HG03457 (cell line): ENCODE data around the gene IFNA7.
"Not testable (repeated sequence)": the region's sequence is repeated elsewhere in the genome, so short reads cannot be mapped to it uniquely, and the experiment has no call there.

Source experiments
- ATAC-seq: cut with Tn5 transposase; IDR thresholded peaks from one replicate; pipeline ENCODE4 v1.9.1; 2021; ENCODE audit warnings: moderate number of reproducible peaks; ENCODE audit not compliant: unreplicated experiment

Gene IFNA7

DNA sequence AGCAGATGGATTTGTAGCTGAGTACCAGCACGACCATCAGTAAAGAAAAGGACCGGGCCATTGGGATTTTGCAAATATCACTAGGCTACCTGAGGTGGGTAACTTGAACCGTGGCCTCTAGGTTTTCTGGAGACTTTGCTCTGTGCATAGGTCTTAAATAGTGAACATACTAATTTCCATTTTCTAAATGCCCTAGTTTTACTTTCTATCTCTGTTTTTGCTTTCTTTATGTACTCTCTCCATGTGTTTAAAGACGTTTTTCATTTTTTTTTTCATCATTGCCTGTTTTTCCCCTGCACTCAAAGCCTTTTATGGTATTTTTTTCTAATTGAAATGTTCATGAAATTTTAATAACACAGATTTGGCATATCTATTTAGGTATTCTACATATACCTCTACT, at the start of gene IFNA7:
IFNA7 (minus strand) TSS at position 101 of the 400 bp plus-strand sequence; CDS start at position 61, 40 bp downstream.
- ATAC-seq: not testable (repeated sequence)

DNA sequence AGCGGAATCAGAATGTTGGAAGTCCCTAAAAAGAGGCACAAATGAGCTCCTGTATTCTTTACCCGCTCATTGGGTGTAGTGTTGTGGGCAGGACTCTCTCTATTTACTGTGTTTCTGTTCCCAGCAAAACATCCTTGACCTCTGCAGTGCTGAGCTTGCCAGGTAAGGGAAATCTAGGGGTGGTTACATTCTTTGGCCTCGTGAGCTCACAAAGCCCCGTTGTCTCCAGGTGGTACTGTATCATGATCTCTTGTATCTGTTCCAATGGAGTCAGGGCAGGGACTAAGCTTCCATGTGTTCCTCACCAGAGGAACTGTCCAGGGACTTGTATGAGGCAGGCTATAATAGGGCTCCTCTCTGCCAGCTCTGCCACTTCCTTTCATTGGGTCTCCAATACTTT, 49.6 kb upstream of the IFNA7 start:
- ATAC-seq: no peak

DNA sequence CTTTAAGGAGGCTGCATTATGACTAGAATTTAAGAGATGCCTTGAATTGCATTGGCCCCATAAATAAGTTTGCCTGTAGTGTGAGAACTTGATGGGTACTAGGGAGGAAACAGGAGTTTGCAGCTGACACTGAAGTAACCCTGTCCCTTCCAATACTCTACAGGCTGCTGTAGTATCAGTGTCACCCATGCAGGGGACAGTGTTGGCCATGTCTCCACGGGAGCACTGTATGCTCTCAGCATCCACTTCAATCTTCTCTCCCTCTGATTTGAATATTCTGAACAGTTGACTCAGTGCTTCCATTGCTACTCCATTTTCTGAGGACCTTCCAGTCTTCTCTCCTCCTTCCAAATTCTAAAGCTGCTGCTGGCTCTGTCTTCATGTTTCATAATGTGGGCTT, 49.2 kb upstream of the IFNA7 start:
- no peak for ATAC-seq

DNA sequence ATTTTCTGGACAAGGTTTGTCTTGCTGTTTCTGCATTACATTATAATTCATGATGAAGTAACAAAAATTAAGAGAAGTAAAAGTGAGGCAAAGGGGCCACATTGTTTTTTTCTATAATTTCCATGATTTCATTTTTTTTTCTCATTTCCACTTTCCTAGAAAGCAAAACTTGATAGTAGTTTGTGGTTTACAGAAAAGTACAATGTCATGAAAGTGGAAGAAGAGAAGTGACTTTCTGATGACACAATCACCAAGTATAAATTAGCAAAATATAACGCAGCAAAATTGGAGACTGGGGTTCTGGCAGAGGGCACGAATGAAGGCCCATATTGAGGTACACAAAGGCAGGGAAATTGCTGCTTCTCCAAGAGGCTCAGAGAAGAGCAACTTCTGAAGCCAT, 42.8 kb upstream of the IFNA7 start:
- no peak for ATAC-seq

DNA sequence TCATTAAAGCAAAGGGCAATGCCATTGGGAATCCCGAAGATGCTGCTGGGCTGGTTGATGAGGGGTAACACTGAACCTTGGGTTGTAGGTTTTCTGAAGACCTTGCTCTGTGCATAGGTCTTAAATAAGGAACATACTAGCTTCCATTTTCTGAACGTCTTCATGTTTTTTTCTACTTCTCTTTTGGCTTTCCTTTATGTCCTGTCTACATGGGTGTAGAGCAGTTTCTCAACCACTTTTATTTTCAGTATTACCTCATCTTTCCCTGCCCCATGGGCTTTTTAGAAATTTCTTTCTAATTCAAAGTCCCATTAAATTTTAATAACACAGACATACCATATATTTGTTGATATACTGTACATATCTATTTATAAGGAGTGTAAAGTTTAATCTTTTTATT, 37.9 kb upstream of the IFNA7 start, which contains the start of gene IFNA14:
IFNA14 (minus strand) TSS at position 95 of the 400 bp plus-strand sequence; CDS start at position 25, 70 bp downstream.
- ATAC-seq: no peak

DNA sequence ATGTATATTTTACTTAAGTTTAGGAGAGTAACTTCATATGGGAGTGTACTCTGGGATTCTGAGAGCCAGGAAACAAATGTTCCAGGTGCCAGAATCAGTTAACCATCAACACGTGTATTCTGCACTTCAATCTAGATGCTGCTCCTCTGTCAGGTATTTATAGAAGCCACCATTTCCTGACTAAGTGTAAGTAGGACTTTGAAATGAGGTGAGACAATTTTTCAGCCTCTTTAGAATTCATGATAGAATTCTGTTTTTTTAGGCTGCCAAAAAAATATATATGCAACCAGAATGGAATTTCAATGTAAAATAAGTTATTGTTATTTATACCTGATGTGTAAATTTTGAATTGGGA, 34.3 kb upstream of the IFNA7 start:
- ATAC-seq: peak; percentile 35

DNA sequence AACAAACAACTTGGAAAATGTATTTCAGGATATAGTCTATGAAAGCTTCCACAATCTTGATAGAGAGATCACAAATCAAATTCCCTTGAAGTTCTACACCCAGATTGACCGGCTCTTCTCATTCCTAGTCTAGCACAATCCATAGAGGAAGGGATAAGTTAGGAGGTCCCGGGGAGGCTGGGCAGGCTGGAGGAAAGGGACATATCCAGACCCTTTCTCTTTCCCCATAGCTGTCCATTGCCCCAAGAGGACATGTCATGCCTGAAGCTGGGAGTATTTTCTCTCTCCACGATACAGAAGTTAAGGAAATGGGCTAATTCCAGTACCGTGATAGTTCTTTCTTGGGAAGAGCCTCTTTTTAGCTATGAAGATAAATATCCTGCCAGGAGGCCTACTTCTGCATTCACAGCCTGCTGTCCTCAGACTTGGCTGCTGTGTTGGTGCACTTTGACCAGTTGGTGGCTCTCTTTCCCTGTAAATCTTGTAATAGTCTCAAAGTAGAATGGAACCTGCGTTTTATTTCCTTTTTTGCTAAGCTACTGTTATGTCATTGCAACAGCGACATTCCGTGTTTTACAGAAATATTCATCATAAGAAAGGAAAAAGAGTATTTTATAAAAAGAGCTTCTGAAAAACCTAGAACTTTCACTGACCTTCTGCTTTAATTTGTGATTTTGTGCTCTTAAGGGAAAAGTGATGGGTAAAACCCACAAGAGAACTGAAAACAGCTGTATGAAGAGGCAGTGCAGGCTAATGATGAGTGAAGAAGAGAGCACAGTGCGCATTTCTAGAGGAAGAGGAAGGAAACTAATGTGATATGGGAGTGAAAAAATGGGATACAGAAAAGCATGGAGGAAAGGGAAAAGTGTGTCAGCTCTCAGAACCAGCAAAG, 33.7 kb upstream of the IFNA7 start:
- peak; percentile 52 for ATAC-seq

DNA sequence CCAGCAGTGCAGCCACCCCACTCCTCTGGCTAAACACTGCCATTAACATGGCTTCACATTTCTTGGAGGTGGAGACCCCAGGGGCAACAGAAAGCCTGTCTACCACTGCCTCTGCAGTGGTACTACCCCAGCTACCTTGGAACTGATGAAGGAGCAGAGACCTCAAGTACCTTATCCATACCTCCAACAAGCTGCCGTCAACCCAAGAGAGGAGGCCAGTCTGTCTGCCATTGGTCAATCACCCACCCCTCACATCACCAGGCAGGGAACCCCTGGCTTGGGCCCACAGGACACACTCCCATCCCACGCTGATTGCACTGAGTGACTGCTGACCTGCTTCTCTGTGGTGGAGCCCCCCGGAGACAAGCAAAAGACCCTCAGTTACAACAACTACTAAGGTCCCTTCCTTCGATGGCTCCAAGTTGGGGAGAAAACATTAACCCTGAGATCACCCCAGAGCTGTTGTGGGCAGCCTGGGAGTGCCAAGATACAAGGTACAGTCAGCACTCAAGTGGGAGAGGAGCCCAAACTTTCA, 32.2 kb upstream of the IFNA7 start:
- no peak for ATAC-seq

DNA sequence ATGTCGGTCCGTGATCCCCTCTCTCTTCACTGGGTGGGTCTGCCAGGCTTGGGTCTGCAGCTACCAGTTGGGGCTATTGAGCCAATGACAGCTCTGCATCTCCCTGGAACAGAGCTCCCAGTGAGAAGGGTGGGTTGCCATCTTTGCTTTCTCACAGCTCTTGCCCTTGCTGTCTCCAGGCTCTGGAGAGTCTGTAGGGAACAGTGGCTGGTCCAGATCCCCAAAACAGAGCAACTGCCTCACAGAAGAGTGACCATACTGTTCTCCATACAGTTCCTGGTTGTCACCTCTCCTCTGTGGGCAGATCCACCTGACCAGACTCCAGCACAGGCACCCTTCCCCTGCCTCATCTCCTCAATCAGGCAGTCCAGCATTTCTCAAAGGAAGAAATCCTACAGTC, 31.3 kb upstream of the IFNA7 start:
- no peak for ATAC-seq

DNA sequence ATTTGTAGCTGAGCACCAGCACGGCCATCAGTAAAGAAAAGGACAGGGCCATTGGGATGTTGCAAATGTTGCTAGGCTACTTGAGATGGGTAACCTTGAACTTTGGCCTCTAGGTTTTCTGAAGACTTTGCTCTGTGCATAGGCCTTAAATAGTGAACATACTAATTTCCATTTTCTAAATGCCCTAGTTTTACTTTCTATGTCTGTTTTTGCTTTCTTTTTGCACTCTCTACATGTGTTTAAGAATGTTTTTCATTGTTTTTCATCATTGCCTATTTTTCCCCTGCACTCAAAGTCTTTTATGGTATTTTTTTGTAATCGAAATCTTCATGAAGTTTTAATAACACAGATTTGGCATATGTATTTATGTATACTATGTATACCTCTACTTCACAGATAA, 26.1 kb upstream of the IFNA7 start, which contains the start of gene IFNA17:
IFNA17 (minus strand) TSS at position 101 of the 400 bp plus-strand sequence; CDS start at position 52, 49 bp downstream.
- ATAC-seq: no peak

DNA sequence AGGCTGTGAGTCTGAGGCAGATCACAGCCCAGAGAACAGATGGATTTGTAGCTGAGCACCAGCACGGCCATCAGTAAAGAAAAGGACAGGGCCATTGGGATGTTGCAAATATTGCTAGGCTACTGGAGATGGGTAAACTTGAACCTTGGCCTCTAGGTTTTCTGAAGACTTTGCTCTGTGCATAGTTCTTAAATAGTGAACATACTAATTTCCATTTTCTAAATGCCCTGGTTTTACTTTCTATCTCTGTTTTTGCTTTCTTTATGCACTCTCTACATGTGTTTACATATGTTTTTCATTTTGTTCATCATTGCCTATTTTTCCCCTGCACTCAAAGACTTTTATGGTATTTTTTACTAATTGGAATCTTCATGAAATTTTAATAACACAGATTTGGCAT, 15.2 kb upstream of the IFNA7 start, which contains the start of gene IFNA16:
IFNA16 (minus strand) TSS at position 101 of the 400 bp plus-strand sequence; CDS start at position 95, 6 bp downstream.
- not testable (repeated sequence) for ATAC-seq

DNA sequence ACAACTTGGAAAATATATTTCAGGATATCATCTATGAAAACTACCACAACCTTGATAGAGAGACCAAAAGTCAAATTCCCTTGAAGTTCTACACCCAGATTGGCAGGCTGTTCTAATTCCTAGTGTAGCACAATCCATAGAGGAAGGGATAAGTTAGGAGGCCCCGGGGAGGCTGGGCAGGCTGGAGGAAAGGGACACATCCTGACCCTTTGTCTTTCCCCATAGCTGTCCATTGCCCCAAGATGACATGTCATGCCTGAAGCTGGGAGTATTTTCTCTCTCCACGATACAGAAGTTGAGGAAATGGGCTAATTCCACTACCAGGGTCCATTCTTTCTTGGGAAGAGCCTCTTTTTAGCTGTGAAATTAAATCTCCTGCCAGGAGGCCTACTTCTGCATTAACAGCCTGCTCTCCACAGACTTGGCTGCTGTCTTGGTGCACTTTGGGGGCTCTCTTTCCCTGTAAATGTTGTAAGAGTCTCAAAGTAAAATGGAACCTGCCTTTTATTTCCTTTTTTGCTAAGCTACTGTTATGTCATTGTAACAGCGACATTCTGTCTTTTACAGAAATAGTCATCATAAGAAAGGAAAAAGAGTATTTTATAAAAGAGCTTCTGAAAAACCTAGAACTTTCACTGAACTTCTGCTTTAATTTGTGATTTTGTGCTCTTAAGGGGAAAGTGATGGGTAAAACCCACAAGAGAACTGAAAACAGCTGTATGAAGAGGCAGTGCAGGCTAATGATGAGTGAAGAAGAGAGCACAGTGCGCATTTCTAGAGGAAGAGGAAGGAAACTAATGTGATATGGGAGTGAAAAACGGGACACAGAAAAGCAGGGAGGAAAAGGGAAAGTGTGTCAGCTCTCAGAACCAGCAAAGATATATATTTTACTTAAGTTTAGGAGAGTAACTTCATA, 11.7 kb upstream of the IFNA7 start:
- not testable (repeated sequence) for ATAC-seq

DNA sequence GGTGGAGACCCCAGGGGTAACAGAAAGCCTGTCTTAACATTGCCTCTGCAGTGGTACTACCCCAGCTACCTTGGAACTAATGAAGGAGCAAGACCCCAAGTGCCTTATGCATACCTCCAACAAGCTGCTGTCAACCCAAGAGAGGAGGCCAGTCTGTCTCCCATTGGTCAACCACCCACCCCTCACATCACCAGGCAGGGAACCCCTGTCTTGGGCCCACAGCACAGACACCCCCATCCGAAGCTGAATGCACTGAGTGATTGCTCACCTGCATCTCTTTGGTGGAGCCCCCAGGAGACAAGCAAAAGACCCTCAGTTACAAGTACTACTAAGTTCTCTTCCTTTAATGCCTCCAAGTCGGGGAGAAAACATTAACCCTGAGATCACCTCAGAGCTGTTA, 10.2 kb upstream of the IFNA7 start:
- not testable (repeated sequence) for ATAC-seq

DNA sequence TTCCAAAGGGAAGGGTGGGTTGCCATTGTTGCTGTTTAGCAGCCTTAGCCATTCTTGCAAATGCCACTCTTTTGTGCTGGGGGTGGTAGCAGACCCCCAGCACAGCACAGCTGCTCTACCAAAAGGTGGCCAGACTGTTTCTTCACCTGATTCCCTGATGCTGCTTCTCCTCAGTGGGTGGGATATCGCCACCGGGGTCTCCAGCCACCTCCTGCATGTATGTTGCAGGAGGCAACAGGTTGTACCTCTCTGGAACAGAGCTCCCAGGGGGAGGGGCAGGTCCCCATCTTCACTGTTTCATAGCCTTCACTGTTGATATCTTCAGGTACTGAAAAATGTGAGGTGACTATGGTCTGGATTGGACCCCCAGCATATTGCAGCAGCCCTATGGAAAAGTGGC, 8.8 kb upstream of the IFNA7 start:
- ATAC-seq: not testable (repeated sequence)

DNA sequence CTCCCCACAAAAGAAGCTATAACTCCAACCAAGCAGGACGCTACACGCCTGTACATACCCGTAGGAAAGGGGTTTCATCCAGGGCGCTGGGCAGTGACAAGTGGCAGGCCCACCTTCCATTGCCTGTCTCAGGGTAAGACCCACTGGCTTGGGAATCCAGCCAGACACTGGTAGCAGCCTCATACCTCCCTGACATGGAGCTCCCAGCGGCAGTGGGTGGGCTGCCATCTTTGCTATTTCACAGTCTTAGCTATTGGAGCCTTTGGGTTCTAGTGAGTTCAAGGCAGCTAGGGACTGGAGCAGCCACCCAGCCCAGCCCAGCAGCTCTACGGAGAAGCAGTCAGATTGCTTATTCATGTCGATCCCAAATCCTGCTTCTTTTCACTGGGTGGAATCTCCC, 8.3 kb upstream of the IFNA7 start:
- ATAC-seq: no peak

DNA sequence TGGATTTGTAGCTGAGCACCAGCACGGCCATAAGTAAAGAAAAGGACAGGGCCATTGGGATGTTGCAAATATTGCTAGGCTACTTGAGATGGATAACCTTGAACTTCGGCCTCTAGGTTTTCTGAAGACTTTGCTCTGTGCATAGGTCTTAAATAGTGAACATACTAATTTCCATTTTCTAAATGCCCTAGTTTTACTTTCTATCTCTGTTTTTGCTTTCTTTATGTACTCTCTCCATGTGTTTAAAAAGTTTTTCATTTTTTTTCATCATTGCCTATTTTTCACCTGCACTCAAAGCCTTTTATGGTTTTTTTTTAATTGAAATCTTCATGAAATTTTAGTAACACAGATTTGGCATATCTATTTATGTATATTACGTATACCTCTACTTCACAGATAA, 5.0 kb upstream of the IFNA7 start, which contains the start of gene IFNA10:
IFNA10 (minus strand) TSS at position 101 of the 400 bp plus-strand sequence; CDS start at position 55, 46 bp downstream.
- ATAC-seq: not testable (repeated sequence)

DNA sequence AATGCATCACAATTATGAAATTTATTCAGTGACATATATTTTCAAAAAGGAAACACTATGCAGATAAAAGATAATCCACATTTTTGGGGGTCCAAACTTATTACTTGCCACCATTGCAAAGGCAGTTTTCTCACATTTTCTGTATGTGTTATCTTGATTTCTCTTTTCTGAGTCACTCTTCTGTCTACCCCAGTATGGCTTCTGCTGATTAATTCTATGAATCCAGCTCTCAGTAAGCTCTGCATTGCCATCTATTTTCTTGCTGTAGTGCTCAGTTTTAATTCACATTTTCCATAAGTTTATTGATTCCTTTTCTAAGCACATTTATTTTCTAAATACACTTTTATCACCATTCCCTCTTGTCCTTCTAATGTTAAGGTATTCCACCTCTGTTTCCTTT, 3.2 kb upstream of the IFNA7 start:
- ATAC-seq: no peak

DNA sequence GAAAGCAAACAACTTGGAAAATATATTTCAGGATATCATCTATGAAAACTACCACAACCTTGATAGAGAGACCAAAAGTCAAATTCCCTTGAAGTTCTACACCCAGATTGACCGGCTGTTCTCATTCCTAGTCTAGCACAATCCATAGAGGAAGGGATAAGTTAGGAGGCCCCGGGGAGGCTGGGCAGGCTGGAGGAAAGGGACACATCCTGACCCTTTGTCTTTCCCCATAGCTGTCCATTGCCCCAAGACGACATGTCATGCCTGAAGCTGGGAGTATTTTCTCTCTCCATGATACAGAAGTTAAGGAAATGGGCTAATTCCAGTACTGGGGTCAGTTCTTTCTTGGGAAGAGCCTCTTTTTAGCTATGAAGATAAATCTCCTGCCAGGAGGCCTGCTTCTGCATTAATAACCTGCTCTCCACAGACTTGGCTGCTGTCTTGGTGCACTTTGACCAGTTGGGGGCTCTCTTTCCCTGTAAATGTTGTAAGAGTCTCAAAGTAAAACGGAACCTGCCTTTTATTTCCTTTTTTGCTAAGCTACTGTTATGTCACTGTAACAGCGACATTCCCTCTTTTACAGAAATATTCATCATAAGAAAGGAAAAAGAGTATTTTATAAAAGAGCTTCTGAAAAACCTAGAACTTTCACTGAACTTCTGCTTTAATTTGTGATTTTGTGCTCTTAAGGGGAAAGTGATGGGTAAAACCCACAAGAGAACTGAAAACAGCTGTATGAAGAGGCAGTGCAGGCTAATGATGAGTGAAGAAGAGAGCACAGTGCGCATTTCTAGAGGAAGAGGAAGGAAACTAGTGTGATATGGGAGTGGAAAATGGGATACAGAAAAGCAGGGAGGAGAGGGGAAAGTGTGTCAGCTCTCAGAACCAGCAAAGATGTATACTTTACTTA, 6.9 kb downstream of the IFNA7 start:
- peak; percentile 87 for ATAC-seq

DNA sequence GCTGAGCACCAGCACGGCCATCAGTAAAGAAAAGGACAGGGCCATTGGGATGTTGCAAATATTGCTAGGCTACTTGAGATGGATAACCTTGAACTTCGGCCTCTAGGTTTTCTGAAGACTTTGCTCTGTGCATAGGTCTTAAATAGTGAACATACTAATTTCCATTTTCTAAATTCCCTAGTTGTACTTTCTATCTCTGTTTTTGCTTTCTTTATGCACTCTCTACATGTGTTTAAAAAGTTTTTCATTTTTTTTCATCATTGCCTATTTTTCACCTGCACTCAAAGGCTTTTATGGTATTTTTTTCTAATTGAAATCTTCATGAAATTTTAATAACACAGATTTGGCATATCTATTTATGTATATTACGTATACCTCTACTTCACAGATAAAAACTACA, 14.5 kb downstream of the IFNA7 start, which contains the start of gene IFNA4:
IFNA4 (minus strand) TSS at position 101 of the 400 bp plus-strand sequence; CDS start at position 45, 56 bp downstream.
- not testable (repeated sequence) for ATAC-seq
